ENCODE measurements around the gene MAP3K20. TPM values are rescaled to one million over a fixed set of nuclear protein-coding genes. Genes with fewer than 3 reads are reported as not detected.

MAP3K20 gene
- total RNA-seq, 1 experiment from 2014 or later: 15.2 TPM

GRCh38 chr2:173290518-173290917 is 214.9 kb downstream of the MAP3K20 start (continued):
- TF ChIP-seq ZNF425 (CRISPR knock-in tag; conservative IDR thresholded peaks at IDR 0.05): no peak
- TF ChIP-seq JUN (CRISPR knock-in tag; IDR thresholded peaks at IDR 0.05): no peak
- no peak for TF ChIP-seq PRDM15 (CRISPR knock-in tag; IDR thresholded peaks at IDR 0.05)
- no peak for TF ChIP-seq OVOL2 (CRISPR knock-in tag; IDR thresholded peaks at IDR 0.05; ENCODE audit: borderline replicate concordance)
- no peak for TF ChIP-seq ZSCAN18 (CRISPR knock-in tag; IDR thresholded peaks at IDR 0.05)
- no peak for TF ChIP-seq ETV6 (CRISPR knock-in tag; IDR thresholded peaks at IDR 0.05)

- Mint-ChIP-seq H3K36me3 (peaks cover 40% of the 10 kb centered on the region), H3K4me1 (no peaks in the 10 kb centered on the region), H3K4me3 (no peak overlapping the region), H3K9me3 (peaks cover 41% of the 10 kb centered on the region), H3K27ac (no peak overlapping the region), H3K27me3 (ENCODE audit: low read depth) (no peaks in the 10 kb centered on the region)
- TF ChIP-seq FOXJ3 (CRISPR knock-in tag; IDR thresholded peaks at IDR 0.05; ENCODE audit: borderline replicate concordance) (no peak), MLX (CRISPR knock-in tag; IDR thresholded peaks at IDR 0.05) (no peak)
- ChIA-PET CTCF (no interaction called here), POLR2A (no interaction called here)
- ATAC-seq: no peak
- DNase-seq (ENCODE audit: low spot score): no peak
Observed at GRCh38 chr2:173291412-173291811, 215.8 kb downstream of the MAP3K20 start.

GRCh38 chr2:173296235-173296634 is 220.6 kb downstream of the MAP3K20 start:
- H3K9me3 Mint-ChIP-seq: peaks cover 83% of the 10 kb centered on the region
- peaks cover 78% of the 10 kb centered on the region for H3K36me3 Mint-ChIP-seq
- no peak for ATAC-seq
- H3K4me3 Mint-ChIP-seq: no peak overlapping the region
- no peak for DNase-seq (ENCODE audit: low spot score)
- H3K27ac Mint-ChIP-seq: no peak overlapping the region
- ChIA-PET POLR2A (no interaction called here), CTCF (no interaction called here)
- no peaks in the 10 kb centered on the region for H3K4me1 Mint-ChIP-seq
- peaks cover 7% of the 10 kb centered on the region for H3K27me3 Mint-ChIP-seq (ENCODE audit: low read depth)
- TF ChIP-seq E2F5 (CRISPR knock-in tag; IDR thresholded peaks at IDR 0.05) (no peak), SP1 (CRISPR knock-in tag; conservative IDR thresholded peaks at IDR 0.05) (no peak), ZNF532 (CRISPR knock-in tag; IDR thresholded peaks at IDR 0.05; ENCODE audit: borderline replicate concordance) (no peak), USF2 (CRISPR knock-in tag; IDR thresholded peaks at IDR 0.05) (no peak), ATF6 (CRISPR knock-in tag; IDR thresholded peaks at IDR 0.05) (no peak), RELA (CRISPR knock-in tag; IDR thresholded peaks at IDR 0.05; ENCODE audit: borderline replicate concordance) (no peak), RORB (CRISPR knock-in tag; IDR thresholded peaks at IDR 0.05) (no peak), ZNF416 (CRISPR knock-in tag; IDR thresholded peaks at IDR 0.05) (no peak)

Measured in WTC11 (cell line).